GM18873 (cell line): ENCODE results near the gene GHRH.

ENCODE experiments used
- ATAC-seq: cut with Tn5 transposase; IDR thresholded peaks from one replicate; pipeline ENCODE4 v1.9.1; 2021; ENCODE audit warnings: mild to moderate bottlenecking, moderate library complexity, moderate number of reproducible peaks; ENCODE audit not compliant: unreplicated experiment, low FRiP score

The GHRH gene

GRCh38 chr20:37293301-37293943 is 31.8 kb upstream of the GHRH start:
- ATAC-seq, result no peak

- no peak for ATAC-seq
Measured at GRCh38 chr20:37291724-37292126, 30.1 kb upstream of the GHRH start.

- no peak for ATAC-seq
Measured at GRCh38 chr20:37290158-37290810, 28.7 kb upstream of the GHRH start.

- no peak for ATAC-seq
Measured at GRCh38 chr20:37288091-37288490, 26.5 kb upstream of the GHRH start.

DNA sequence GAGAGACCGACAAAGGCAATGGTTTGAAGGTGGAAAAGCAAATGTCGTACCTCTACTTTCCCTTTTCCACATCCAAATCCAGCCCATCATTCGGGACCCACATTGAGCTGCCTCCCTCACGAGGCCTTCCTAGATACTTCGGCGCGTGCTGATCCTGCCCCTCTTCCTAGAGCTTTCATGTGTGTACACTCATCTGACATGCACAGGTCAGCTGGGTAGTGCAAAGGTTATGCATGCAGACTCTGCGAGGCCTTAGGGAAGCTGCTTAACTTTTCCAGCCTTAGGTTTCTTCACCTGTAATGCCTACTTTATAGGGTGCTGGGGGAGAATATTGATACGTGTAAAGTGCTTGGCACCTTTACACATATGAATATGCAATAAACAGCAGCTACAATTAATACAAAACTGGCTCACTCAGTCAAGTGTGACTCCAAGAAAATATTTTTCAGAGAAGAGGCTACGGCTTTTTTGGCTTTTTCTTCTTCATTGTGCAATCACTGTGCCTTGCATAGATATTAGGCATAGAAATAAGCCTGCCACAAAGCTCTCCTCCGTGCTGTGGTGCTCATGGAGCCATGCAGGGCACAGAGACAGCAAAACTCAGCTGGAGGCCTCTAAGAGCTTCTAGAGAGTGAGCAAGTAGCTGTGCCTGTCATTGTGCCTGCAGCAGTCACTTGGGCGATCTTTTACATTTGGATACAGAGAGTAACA is 24.2 kb upstream of the GHRH start:
- no peak for ATAC-seq

- ATAC-seq, result no peak
Measured at GRCh38 chr20:37284691-37285161, 23.1 kb upstream of the GHRH start.

GRCh38 chr20:37283530-37284195 is 22.0 kb upstream of the GHRH start:
- ATAC-seq, result no peak

DNA sequence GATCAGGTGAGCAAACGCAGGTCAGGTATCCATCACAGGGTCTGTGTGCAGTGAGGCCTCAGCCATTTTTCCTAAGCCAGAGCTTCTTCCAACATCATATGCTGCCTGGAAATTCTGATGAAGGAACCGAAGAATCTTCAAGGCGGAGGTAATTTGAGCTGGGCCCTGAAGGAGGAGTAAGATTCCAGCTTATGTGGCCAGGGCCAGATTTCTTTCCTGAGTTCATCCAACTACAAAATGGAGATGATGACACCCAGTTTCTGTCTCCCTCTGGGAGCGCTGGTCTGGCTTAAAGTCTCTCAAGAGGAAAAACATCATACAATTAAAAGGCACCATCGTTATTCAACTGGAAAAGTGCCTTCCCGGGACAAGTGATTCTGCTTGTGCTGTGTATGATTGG is 20.9 kb upstream of the GHRH start:
- no peak for ATAC-seq

DNA sequence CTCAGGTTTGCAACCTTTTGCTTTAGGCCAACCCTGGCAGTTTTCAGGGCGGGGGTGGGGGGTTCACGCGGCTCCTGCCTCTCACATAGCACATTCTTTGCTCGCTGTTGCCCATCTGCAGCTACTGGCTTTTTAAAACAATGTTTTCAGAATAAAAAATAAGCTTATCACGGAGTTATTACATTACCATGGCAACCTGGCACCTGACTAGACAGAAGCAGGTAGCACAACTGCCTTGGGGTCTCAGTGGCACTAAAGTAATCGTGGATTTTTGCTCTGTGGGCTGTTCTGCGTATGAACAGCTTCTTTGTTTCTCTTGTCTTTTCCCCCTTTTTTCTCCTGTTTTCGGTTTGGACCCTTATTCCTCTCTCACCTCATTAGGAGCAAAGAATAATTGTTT is 18.8 kb upstream of the GHRH start:
- no peak for ATAC-seq

GRCh38 chr20:37279820-37280219 is 18.2 kb upstream of the GHRH start:
- no peak for ATAC-seq

GRCh38 chr20:37278966-37279590 is 17.5 kb upstream of the GHRH start:
- ATAC-seq, result no peak

DNA sequence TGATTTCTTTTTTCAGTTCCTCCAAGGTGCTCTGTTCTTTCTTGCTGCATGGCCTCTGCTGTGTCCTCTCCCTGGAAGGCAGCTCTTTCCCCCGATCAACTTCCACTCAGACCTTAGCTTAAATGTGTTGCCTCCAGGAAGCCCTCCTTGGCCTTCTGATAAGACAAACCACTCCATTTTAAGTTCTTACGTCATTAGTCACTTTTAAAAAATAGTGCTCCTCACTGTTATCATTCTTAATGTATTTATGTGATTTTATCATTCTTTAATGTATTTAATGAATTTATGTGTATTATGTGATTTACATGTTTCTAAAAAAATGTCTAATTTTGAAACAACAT is 15.6 kb upstream of the GHRH start:
- ATAC-seq, result no peak

- no peak for ATAC-seq
Measured at GRCh38 chr20:37276494-37277252, 15.1 kb upstream of the GHRH start.

DNA sequence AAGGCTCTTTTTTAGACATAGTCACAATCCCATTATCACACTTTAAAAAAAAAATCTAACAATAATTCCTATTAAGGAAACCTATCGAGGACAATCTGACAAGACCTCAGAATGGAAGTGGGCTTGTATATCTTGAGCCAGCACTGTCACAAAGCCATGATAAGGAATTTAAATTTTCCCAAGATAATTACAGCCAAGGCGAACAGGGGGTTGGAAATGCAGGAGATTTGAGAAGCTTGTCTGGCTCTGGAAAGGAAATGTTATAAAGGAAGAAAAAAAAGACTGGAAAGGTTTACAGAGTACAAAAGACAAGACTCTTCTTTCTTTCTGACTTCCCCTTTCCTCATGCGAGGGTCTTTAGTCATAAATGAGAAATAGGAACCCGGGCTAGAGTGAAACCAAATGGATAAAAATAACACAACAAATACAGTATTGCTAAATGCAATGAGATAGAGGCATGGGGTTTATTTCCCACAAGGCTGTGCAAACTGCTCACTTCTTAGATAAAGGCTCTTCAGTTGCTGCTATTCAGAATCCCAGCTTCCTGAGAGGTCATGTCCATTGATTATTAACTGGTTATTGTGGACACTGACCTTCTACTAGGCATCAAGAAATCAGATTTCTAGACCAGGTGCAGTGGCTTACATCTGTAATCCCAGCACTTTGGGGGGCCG is 13.4 kb upstream of the GHRH start:
- ATAC-seq, result no peak

DNA sequence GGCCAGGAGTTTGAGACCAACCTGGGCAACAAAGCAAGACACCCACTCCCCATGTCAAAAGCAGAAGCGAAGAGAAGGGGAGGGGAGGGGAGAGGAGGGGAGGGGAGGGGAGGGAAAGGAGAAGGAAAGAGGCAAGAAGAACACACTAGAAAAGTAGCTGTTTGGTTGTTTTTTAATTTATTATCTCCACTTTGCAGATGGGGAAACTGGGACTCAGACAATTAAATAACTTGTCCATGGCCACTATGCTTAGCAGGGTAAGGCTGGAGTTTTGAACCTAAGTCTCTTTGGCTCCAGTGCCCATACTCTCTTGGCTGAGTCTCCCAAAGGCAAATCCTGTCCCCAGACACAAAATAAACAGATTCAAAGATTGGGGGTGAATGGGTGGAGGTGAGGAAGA is 12.4 kb upstream of the GHRH start:
- no peak for ATAC-seq

DNA sequence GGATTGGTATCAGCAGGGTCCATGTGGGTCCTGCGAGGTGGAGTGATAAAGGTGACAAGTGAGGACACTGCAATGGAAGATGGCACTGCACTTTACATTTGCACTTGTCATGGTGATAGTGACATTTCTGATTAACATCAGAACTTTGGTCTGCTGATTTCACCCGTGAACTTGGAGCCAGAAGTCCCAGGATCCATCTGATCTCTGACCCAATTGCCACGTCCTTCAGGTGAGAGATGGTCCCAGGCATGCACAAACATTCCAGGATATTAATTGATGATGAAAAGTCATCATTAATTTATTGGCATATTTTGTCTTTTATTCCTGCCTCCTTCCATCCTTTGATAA is 9.8 kb upstream of the GHRH start:
- no peak for ATAC-seq

DNA sequence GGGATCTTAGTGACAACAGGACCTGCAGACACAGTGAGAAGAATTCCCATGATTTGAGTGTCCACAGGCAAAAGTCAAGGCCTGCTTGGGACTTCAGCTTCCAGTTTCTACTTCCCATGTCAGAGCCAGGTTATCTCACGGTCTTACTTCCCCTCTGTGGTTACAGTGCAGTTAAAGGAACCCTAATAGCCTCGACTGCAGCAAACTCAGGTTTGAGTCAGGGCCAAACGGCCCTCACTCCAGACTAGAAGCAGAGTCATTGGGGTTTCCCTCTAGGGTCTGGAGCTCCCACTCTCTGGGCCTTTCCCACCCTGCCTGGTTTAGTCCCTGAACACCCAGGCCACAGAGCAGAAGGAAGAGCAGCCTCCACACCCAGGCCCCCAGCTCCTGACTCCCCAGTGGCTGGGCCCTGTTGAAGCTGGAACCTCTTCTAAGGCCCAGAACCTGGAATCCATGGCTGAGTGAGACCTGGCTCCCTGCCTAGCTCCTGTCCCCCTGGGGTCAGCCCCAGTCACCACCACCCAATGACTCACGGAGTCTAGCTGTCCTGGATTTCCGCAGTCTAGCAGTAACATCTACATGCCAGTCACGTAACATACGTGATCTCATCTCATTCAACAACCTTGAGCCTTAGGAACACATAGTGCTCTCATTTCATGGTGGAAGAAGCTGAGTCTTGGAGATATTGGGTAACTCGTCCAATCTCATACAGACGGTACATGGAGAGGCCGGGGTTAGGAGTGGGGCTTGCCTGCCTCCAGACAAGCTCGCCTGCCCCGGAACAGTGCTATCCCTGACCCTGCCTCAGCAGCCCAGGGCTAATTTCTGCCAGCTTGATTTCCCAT is 9.2 kb upstream of the GHRH start:
- ATAC-seq, result no peak

GRCh38 chr20:37267667-37268313 is 6.2 kb upstream of the GHRH start:
- ATAC-seq, result no peak
